HG03565 (cell line): Measurements from ENCODE around the gene SLC22A31.

Experiments used
- ATAC-seq: cut with Tn5 transposase; IDR thresholded peaks from one replicate; pipeline ENCODE4 v1.9.1; 2021; ENCODE audit warnings: mild to moderate bottlenecking, moderate library complexity; ENCODE audit not compliant: unreplicated experiment

The SLC22A31 gene

GRCh38 chr16:89150981-89151380 lies 49.4 kb downstream of the SLC22A31 start:
- ATAC-seq, result no peak

DNA sequence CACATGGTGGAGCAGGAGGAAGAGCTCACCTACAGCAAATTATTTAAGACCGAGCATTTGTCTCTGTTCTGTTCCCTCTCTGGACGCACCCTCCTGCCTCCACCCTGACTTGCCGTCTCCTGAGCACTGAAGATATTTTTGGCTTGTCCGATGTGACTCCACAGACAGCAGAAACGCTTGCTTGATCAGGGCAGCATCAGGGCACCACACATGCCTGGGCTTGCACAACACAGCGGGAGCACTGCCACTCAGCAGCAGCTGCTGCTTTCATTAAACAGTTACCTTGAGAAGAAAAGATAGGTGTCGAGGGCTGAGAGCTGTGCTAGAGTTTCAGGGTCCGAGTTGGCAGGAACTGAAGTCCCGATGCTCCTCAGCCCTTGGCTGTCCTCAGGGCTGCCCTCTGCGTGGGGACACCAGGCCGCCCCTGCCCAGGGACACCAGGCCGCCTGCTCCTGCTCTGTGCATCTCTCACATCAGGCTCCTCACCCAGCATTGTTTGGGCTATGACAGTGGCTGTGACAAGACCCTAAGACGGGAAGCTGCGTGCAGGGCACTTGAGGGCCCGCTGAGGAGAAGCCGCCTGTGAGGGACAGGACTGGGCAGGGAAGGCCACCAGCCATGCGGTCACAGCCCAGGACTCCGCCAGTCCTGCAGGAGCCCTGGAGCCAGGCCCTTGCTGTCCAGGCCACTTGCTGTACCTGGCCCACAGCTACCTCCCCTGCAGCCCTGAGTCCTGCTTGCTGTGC lies 50.1 kb downstream of the SLC22A31 start:
- no peak for ATAC-seq

- no peak for ATAC-seq
These were observed 51.0 kb downstream of the SLC22A31 start for GRCh38 chr16:89149386-89149785.

GRCh38 chr16:89147085-89147817 lies 53.1 kb downstream of the SLC22A31 start:
- no peak for ATAC-seq

GRCh38 chr16:89146211-89147005 lies 53.9 kb downstream of the SLC22A31 start:
- ATAC-seq, result no peak
